Type B pancreatic cell (in vitro differentiated cells): Measurements from ENCODE around the gene CRIP1. TPM values are rescaled to one million over a fixed set of nuclear protein-coding genes. Genes with fewer than 3 reads are reported as not detected.

Source experiments
- DNase-seq: peaks from one replicate; pipeline ENCODE4 v3.0.0; 2021; ENCODE audit warnings: mixed read lengths; ENCODE audit not compliant: unreplicated experiment; ENCODE audit errors: extremely low spot score
- H3K27ac Mint-ChIP-seq: 2 replicates; pipeline ENCODE4 v1.8.0; 2021; ENCODE audit warnings: mild to moderate bottlenecking, mixed read lengths
- H3K27me3 Mint-ChIP-seq: 2 replicates; pipeline ENCODE4 v1.8.0; 2021; ENCODE audit warnings: mixed read lengths
- H3K36me3 Mint-ChIP-seq: 2 replicates; pipeline ENCODE4 v1.8.0; 2021; ENCODE audit warnings: mixed read lengths
- H3K4me1 Mint-ChIP-seq: one replicate; pipeline ENCODE4 v1.8.0; 2021; ENCODE audit warnings: mixed read lengths; ENCODE audit not compliant: unreplicated experiment
- H3K4me3 Mint-ChIP-seq: 2 replicates; pipeline ENCODE4 v1.8.0; 2021; ENCODE audit warnings: mild to moderate bottlenecking, mixed read lengths
- H3K9me3 Mint-ChIP-seq: 2 replicates; pipeline ENCODE4 v1.8.0; 2021; ENCODE audit warnings: mixed read lengths
- CTCF ChIP-seq: fragments of 200-600 bp; sonication (generic); conservative IDR thresholded peaks from 2 replicates; pipeline ENCODE4 v1.5.0; 2021; ENCODE audit warnings: antibody characterized with exemption, mild to moderate bottlenecking
- total RNA-seq: library from RNA; stranded (reverse); gene quantifications from 2 replicates; pipeline ENCODE4 v1.2.1, GENCODE V29; 2021; ENCODE audit warnings: low replicate concordance

CRIP1 gene
- total RNA-seq, 1 donor from 2014 or later: 15.4 TPM

- Mint-ChIP-seq H3K27me3 (no peaks in the 10 kb centered on the region), H3K9me3 (no peaks in the 10 kb centered on the region), H3K27ac (no peak overlapping the region), H3K4me1 (no peaks in the 10 kb centered on the region), H3K4me3 (no peak overlapping the region), H3K36me3 (no peaks in the 10 kb centered on the region)
- DNase-seq: no peak
- no peak for TF ChIP-seq CTCF
Observed at GRCh38 chr14:105458571-105458970, 28.1 kb upstream of the CRIP1 start.

GRCh38 chr14:105460116-105460515, 26.6 kb upstream of the CRIP1 start:
- no peaks in the 10 kb centered on the region for H3K4me1 Mint-ChIP-seq
- no peak for TF ChIP-seq CTCF
- H3K36me3 Mint-ChIP-seq: no peaks in the 10 kb centered on the region
- H3K9me3 Mint-ChIP-seq: no peaks in the 10 kb centered on the region
- DNase-seq: no peak
- H3K27me3 Mint-ChIP-seq: no peaks in the 10 kb centered on the region
- H3K27ac Mint-ChIP-seq: no peak overlapping the region
- H3K4me3 Mint-ChIP-seq: no peak overlapping the region

- Mint-ChIP-seq H3K4me1 (no peaks in the 10 kb centered on the region), H3K4me3 (no peak overlapping the region), H3K27me3 (no peaks in the 10 kb centered on the region), H3K9me3 (no peaks in the 10 kb centered on the region), H3K27ac (no peak overlapping the region), H3K36me3 (no peaks in the 10 kb centered on the region)
- DNase-seq: no peak
- TF ChIP-seq CTCF: no peak
Observed at GRCh38 chr14:105460616-105461015, 26.1 kb upstream of the CRIP1 start.

- Mint-ChIP-seq H3K4me3 (no peak overlapping the region), H3K9me3 (no peaks in the 10 kb centered on the region), H3K36me3 (no peaks in the 10 kb centered on the region), H3K27me3 (no peaks in the 10 kb centered on the region), H3K27ac (no peak overlapping the region), H3K4me1 (no peaks in the 10 kb centered on the region)
- no peak for TF ChIP-seq CTCF
- DNase-seq: no peak
Observed at GRCh38 chr14:105461903-105462302, 24.8 kb upstream of the CRIP1 start.

- Mint-ChIP-seq H3K27ac (no peak overlapping the region), H3K4me3 (no peak overlapping the region), H3K4me1 (no peaks in the 10 kb centered on the region), H3K27me3 (no peaks in the 10 kb centered on the region), H3K36me3 (no peaks in the 10 kb centered on the region), H3K9me3 (no peaks in the 10 kb centered on the region)
- TF ChIP-seq CTCF: no peak
- no peak for DNase-seq
Observed at GRCh38 chr14:105464501-105464900, 22.2 kb upstream of the CRIP1 start.
